CD4-positive, alpha-beta T cell treated with Interleukin-17A for 4 hours (primary cell): Measurements from ENCODE around the gene TRAIP.
A peak's percentile ranks its signal among the peaks of the same experiment; 100 is the strongest.
"Not testable (repeated sequence)": the region's sequence is repeated elsewhere in the genome, so short reads cannot be mapped to it uniquely, and the experiment has no call there.

Experiments
- DNase-seq: peaks from one replicate; pipeline ENCODE4 v3.0.0-alpha.2; 2020; ENCODE audit warnings: mixed read lengths

Gene TRAIP

GRCh38 chr3:49790626-49791411, 65.5 kb downstream of the TRAIP start:
- no peak for DNase-seq

GRCh38 chr3:49788056-49788455, 68.3 kb downstream of the TRAIP start:
- DNase-seq: no peak

- DNase-seq: no peak
Measured at GRCh38 chr3:49787536-49787935, 68.8 kb downstream of the TRAIP start.

- DNase-seq: no peak
Measured at GRCh38 chr3:49787182-49787464, 69.2 kb downstream of the TRAIP start.

- DNase-seq: peak; percentile 99
Measured at GRCh38 chr3:49786357-49787181, 69.8 kb downstream of the TRAIP start, which contains the start of gene IP6K1. TSS of gene IP6K1 (minus strand) at chr3:49786542. CDS start at chr3:49748040, 38,502 bp downstream.

- peak; percentile 30 for DNase-seq
Measured at GRCh38 chr3:49785565-49786356, 70.6 kb downstream of the TRAIP start.

GRCh38 chr3:49782277-49782676, 74.1 kb downstream of the TRAIP start:
- DNase-seq: not testable (repeated sequence)

- no peak for DNase-seq
Measured at GRCh38 chr3:49781415-49782199, 74.8 kb downstream of the TRAIP start.

GRCh38 chr3:49780975-49781365, 75.4 kb downstream of the TRAIP start:
- not testable (repeated sequence) for DNase-seq

GRCh38 chr3:49780080-49780974, 76.0 kb downstream of the TRAIP start:
- DNase-seq: no peak

GRCh38 chr3:49779358-49780079, 76.8 kb downstream of the TRAIP start:
- no peak for DNase-seq
